GM12878 (cell line): ENCODE measurements around the gene CHRNE. TPM values are rescaled to one million over a fixed set of nuclear protein-coding genes. Genes with fewer than 3 reads are reported as not detected.

Source experiments
- ATAC-seq: fragments of 200-7000 bp; cut with Tn5 transposase; 3 replicates; pipeline ENCODE4 v1.9.1; 2020; ENCODE audit warnings: mild to moderate bottlenecking, moderate library complexity
- BruUV-seq: library from RNA; stranded (reverse); fragments of 400-500 nt; replicated peaks from 2 replicates; lab custom pipeline; 2021; lab: Mats Ljungman, UMichigan
- CTCF ChIA-PET: fragments of 300-600 bp; sonication (Branson Sonifier 250); formaldehyde crosslinking; extraction: SDS; loops from one replicate; lab custom pipeline; 2021; ENCODE audit warnings: inconsistent platforms; lab: Yijun Ruan, JAX
- POLR2A ChIA-PET: fragments of 350-600 bp; formaldehyde crosslinking; extraction: SDS; loops from one replicate; lab custom pipeline; 2021; ENCODE audit warnings: inconsistent platforms; lab: Charles Lee
- RAD21 ChIA-PET: fragments of 300-600 bp; sonication (Branson Sonifier 250); formaldehyde crosslinking; loops from one replicate; lab custom pipeline; 2023; ENCODE audit warnings: antibody characterized with exemption; ENCODE audit not compliant: unreplicated experiment; lab: Charles Lee
- SMC1A ChIA-PET: fragments of 300-600 bp; sonication (Branson Sonifier 250); formaldehyde crosslinking; loops from one replicate; lab custom pipeline; 2023; ENCODE audit not compliant: unreplicated experiment, uncharacterized antibody; lab: Charles Lee
- DNase-seq: peaks from one replicate; pipeline ENCODE4 v3.0.0-alpha.2; 2011; ENCODE audit warnings: low read depth, low spot score
- FAIRE-seq: peaks from 3 replicates; lab custom pipeline; 2011; peaks lifted over from hg19 to GRCh38; lab: Jason Lieb, UNC
- H2AFZ ChIP-seq: 2 replicates; pipeline ENCODE4 v1.6.0; 2011; ENCODE audit warnings: low read depth, low read length, control low read depth; ENCODE audit not compliant: control insufficient read depth
- H3K27ac ChIP-seq: 2 replicates; pipeline ENCODE4 v1.5.1; 2011; ENCODE audit warnings: control low read depth; ENCODE audit not compliant: control insufficient read depth, insufficient read depth
- H3K27me3 ChIP-seq, 2 experiments: replicated peaks in 1 of 2; 2 replicates each; pipeline versions ENCODE4 v1.6.0 to v1.6.1; 2011; ENCODE audit warnings: low read length in 1 of 2; ENCODE audit not compliant: control insufficient read depth in 2 of 2, insufficient read depth in 2 of 2
- H3K36me3 ChIP-seq, 2 experiments: 2 replicates each; pipeline ENCODE4 v1.5.1; 2011; ENCODE audit warnings: low read length in 1 of 2; ENCODE audit not compliant: control insufficient read depth in 2 of 2, insufficient read depth in 2 of 2
- H3K4me1 ChIP-seq: 2 replicates; pipeline ENCODE4 v1.6.1; 2011; ENCODE audit warnings: mild to moderate bottlenecking, low read length, moderate library complexity, mixed read lengths; ENCODE audit not compliant: control insufficient read depth, insufficient read depth
- H3K4me2 ChIP-seq: 2 replicates; pipeline ENCODE4 v1.6.0; 2011; ENCODE audit warnings: control low read depth; ENCODE audit not compliant: control insufficient read depth, insufficient read depth
- H3K4me3 ChIP-seq: fragments of 200-600 bp; sonication (generic); 2 replicates; pipeline ENCODE4 v1.5.1; 2016
- H3K79me2 ChIP-seq: 2 replicates; pipeline ENCODE4 v1.6.0; 2011; ENCODE audit warnings: low read length; ENCODE audit not compliant: control insufficient read depth, insufficient read depth
- H3K9ac ChIP-seq: 2 replicates; pipeline ENCODE4 v1.8.0; 2011; ENCODE audit warnings: low read length, control low read depth, mixed read lengths; ENCODE audit not compliant: control insufficient read depth, insufficient read depth
- H3K9me3 ChIP-seq: replicated peaks from 3 replicates; pipeline ENCODE4 v1.5.1; 2011; ENCODE audit warnings: mild to moderate bottlenecking, low read length; ENCODE audit not compliant: control insufficient read depth, insufficient read depth
- H4K20me1 ChIP-seq: 2 replicates; pipeline ENCODE4 v1.6.0; 2011; ENCODE audit not compliant: control insufficient read depth, insufficient read depth
- CREM ChIP-seq: IDR thresholded peaks from 2 replicates; pipeline ENCODE4 v1.6.1; 2014; ENCODE audit warnings: antibody characterized with exemption, low read depth
- EP300 ChIP-seq, 2 experiments: fragments of 150-350 bp in 1 of 2; IDR thresholded peaks; 2 replicates each; pipeline ENCODE4 v1.6.1; 2011 to 2012; ENCODE audit warnings: low read depth in 2 of 2, low read length in 2 of 2, borderline replicate concordance in 1 of 2, improper control_type of control experiment in 1 of 2, inconsistent platforms in 1 of 2; ENCODE audit not compliant: control insufficient read depth in 1 of 2
- ETV6 ChIP-seq, 2 experiments: fragments of 450-650 bp in 1 of 2; IDR thresholded peaks in 1 of 2; conservative IDR thresholded peaks in 1 of 2; 2 replicates each; pipeline ENCODE4 v1.6.1; 2014; ENCODE audit warnings: antibody characterized with exemption in 1 of 2, borderline replicate concordance in 1 of 2, low read depth in 1 of 2, mild to moderate bottlenecking in 1 of 2, moderate library complexity in 1 of 2
- HCFC1 ChIP-seq: fragments of 150-350 bp; IDR thresholded peaks from 2 replicates; pipeline ENCODE4 v1.6.1; 2014; ENCODE audit warnings: low read length
- IRF4 ChIP-seq: IDR thresholded peaks from 2 replicates; pipeline ENCODE4 v1.6.1; 2011; ENCODE audit warnings: low read depth, low read length
- NR2F1 ChIP-seq: fragments of 450-650 bp; conservative IDR thresholded peaks from 2 replicates; pipeline ENCODE4 v1.6.1; 2017; ENCODE audit warnings: mild to moderate bottlenecking
- RBBP5 ChIP-seq: fragments of 200-600 bp; sonication (generic); conservative IDR thresholded peaks from 2 replicates; pipeline ENCODE4 v1.6.1; 2016
- SIX5 ChIP-seq: IDR thresholded peaks from 2 replicates; pipeline ENCODE4 v1.6.1; 2011; ENCODE audit warnings: mild to moderate bottlenecking, low read depth, low read length, moderate library complexity; ENCODE audit not compliant: severe bottlenecking
- SPI1 ChIP-seq: IDR thresholded peaks from 2 replicates; pipeline ENCODE4 v1.6.1; 2011; ENCODE audit warnings: low read depth, mild to moderate bottlenecking, low read length, moderate library complexity, borderline replicate concordance; ENCODE audit not compliant: insufficient read depth
- TCF3 ChIP-seq: IDR thresholded peaks from 2 replicates; pipeline ENCODE4 v1.6.1; 2012; ENCODE audit warnings: low read depth, mild to moderate bottlenecking, low read length, borderline replicate concordance; ENCODE audit not compliant: insufficient read depth
- ZNF217 ChIP-seq: fragments of 450-650 bp; IDR thresholded peaks from 2 replicates; pipeline ENCODE4 v1.6.1; 2017; ENCODE audit warnings: antibody characterized with exemption, mild to moderate bottlenecking
- WGBS: methylation state at CpG from one replicate; pipeline ENCODE4 v1.1.6; 2016; ENCODE audit warnings: low lambda C conversion rate; ENCODE audit not compliant: insufficient replicate concordance, insufficient coverage; ENCODE audit errors: missing lambda C conversion rate; 5-methylcytosine and 5-hydroxymethylcytosine counted together
- in situ Hi-C: fragments of 300-500 bp; cut with MboI; formaldehyde crosslinking; loops from 9 replicates; pipeline ENCODE4 v1.14.3; 2018; ENCODE audit warnings: mixed read lengths
- intact Hi-C: fragments of 100-400 bp; cut with micrococcal nuclease; formaldehyde crosslinking; loops from one replicate; pipeline ENCODE4 v1.14.2; 2022; ENCODE audit not compliant: unreplicated experiment
- polyA plus RNA-seq, 11 experiments: library from polyadenylated mRNA; depleted of rRNA in 4 of 11; unstranded in 6 of 11; stranded (reverse) in 5 of 11; fragments of >200 nt; fragmentation: Nextera tagmentation in 4 of 11; fragmentation: Illumina TruSeq in 1 of 11; extraction: Ambion mirVana in 4 of 11; extraction: Trizol in 1 of 11; gene quantifications; 1 replicate in 1 of 11; 2 replicates in 10 of 11; pipeline versions ENCODE4 v1.2.1 to v1.2.3, GENCODE V29; 2011 to 2016; ENCODE audit warnings: inconsistent platforms in 2 of 11, missing spikeins in 2 of 11, low read depth in 1 of 11
- total RNA-seq, 4 experiments: library from RNA; depleted of rRNA in 3 of 4; stranded (reverse); fragments of >200 nt in 3 of 4; fragmentation: Illumina TruSeq in 1 of 4; extraction: Trizol in 1 of 4; gene quantifications; 2 replicates each; pipeline versions ENCODE4 v1.2.1 to v1.2.3, GENCODE V29; 2013 to 2021
- TF ChIP-seq, protein P1 (sequence below): fragments of 450-650 bp; conservative IDR thresholded peaks from 2 replicates; pipeline ENCODE4 v1.6.1; 2017; ENCODE audit warnings: mild to moderate bottlenecking, moderate library complexity
- TF ChIP-seq, protein P2 (sequence below): fragments of 450-650 bp; IDR thresholded peaks from 2 replicates; pipeline ENCODE4 v1.6.1; 2017; ENCODE audit warnings: mild to moderate bottlenecking, moderate library complexity

CHRNE gene
- total and polyA plus RNA-seq, 10 of the 15 experiments (the other 5 are each of a cell fraction or from before 2014, with no cell fraction given), result 0.05 to 0.11 (median 0.08) TPM; not detected in 6

DNA sequence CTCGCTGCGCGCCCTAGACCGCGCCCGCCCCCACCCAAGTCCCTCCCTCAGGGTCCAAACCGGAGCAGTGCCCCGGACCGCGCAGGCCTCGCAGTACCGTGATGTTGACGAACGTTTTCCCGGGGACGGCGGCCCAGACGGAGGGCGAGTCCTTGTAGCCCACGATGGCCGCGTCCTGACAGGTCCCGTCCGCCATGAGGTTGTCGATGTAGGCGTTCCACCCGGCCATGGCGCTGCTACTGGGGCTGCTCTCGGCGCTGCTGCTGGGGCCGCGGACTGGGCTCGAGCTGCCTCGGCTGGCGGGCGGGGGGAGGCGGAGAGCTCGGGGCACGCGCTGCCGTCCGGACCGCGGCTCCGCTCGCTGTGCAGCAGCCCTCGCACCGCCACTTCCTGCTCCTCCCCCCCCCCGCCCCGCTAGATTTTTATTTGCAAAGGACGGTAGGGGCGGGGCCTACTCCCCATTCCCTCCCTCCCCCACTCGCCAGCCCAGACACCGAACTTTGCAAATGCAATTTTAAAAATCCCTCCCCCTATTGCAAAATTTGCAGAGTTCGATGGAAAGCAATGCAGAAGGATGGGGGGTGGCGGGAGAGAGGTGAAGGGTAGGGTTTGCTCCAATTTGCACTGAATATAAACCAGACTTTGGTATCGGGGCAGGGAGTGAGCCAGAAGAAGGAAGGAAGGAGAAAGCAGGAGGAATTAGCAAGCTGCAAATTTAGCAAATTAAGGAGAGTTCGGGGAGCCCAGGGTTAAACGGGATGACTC is 45.5 kb upstream of the CHRNE start, which contains the start of gene PFN1 (continued):
- TF ChIP-seq SIX5 (no peak), IRF4 (0 out of 2 replicates have a peak, but pooled peaks have one; percentile 9), SPI1 (no peak), EP300 (IDR thresholded peaks at IDR 0.05; ENCODE audit: borderline replicate concordance in 1 of 2, control insufficient read depth in 1 of 2, low read depth in 2 of 2, low read length in 2 of 2) (peak in 1 of 2 experiments; percentile 19; a peak in 1 of 4 replicates), RBBP5 (0 out of 2 replicates have a peak, but pooled peaks have one; percentile 6)

DNA sequence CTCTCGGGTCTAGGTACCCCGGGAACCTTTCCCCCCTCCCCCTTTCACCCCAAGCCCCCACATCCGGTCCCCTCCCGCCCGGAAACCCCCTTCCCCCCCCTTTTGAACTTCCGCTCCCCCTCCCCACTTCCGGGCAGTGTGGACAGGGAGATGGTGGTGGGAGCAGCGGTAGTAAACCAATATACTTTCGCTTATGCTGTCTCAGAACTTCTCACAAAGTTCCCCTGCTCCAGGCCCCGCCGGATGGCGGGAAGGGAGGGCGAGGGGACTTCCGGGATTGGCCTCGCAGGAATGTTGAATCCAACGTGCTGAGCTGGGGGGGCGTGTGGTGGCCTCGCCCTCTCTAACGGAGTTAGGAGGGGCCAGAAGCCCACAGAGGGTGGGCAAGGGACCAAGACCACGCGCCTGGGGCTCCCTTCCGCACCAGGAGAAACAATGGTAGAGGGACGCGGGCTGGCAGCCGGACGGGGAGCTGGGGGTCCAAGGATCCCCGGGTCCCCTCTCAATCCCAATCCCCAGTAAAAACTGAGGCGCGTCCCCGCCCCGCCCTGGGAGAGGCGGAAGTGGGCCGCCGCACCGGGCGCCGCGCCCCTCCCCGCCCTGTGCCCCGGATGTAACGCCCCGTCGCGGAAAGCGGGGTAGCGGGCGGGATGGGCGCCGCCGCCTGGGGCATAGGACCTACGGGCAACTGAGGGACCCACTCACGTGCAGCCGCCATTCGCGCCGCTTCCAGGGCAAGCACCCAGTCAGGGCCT is 44.7 kb upstream of the CHRNE start:
- ATAC-seq, result peak; percentile 33
- peaks cover 71% of the 10 kb centered on the region for H3K79me2 ChIP-seq
- H4K20me1 ChIP-seq, result peaks cover 5% of the 10 kb centered on the region
- TF ChIP-seq NR2F1 (peak; percentile 45; the same call in 1 of the 2 replicates), HCFC1 (peak; percentile 9; the same call in 1 of the 2 replicates), ETV6 (conservative IDR thresholded peaks at IDR 0.05 in 1 of 2, IDR thresholded peaks at IDR 0.05 in 1 of 2; ENCODE audit: borderline replicate concordance in 1 of 2, low read depth in 1 of 2) (peak in 1 of 2 experiments; percentile 87; a peak in 2 of 4 replicates), ZNF217 (no peak), CREM (no peak), TCF3 (0 out of 2 replicates have a peak, but pooled peaks have one; percentile 23)
- TF ChIP-seq, protein P1, sequence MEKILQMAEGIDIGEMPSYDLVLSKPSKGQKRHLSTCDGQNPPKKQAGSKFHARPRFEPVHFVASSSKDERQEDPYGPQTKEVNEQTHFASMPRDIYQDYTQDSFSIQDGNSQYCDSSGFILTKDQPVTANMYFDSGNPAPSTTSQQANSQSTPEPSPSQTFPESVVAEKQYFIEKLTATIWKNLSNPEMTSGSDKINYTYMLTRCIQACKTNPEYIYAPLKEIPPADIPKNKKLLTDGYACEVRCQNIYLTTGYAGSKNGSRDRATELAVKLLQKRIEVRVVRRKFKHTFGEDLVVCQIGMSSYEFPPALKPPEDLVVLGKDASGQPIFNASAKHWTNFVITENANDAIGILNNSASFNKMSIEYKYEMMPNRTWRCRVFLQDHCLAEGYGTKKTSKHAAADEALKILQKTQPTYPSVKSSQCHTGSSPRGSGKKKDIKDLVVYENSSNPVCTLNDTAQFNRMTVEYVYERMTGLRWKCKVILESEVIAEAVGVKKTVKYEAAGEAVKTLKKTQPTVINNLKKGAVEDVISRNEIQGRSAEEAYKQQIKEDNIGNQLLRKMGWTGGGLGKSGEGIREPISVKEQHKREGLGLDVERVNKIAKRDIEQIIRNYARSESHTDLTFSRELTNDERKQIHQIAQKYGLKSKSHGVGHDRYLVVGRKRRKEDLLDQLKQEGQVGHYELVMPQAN, result peak; percentile 24
- TF ChIP-seq, protein P2, sequence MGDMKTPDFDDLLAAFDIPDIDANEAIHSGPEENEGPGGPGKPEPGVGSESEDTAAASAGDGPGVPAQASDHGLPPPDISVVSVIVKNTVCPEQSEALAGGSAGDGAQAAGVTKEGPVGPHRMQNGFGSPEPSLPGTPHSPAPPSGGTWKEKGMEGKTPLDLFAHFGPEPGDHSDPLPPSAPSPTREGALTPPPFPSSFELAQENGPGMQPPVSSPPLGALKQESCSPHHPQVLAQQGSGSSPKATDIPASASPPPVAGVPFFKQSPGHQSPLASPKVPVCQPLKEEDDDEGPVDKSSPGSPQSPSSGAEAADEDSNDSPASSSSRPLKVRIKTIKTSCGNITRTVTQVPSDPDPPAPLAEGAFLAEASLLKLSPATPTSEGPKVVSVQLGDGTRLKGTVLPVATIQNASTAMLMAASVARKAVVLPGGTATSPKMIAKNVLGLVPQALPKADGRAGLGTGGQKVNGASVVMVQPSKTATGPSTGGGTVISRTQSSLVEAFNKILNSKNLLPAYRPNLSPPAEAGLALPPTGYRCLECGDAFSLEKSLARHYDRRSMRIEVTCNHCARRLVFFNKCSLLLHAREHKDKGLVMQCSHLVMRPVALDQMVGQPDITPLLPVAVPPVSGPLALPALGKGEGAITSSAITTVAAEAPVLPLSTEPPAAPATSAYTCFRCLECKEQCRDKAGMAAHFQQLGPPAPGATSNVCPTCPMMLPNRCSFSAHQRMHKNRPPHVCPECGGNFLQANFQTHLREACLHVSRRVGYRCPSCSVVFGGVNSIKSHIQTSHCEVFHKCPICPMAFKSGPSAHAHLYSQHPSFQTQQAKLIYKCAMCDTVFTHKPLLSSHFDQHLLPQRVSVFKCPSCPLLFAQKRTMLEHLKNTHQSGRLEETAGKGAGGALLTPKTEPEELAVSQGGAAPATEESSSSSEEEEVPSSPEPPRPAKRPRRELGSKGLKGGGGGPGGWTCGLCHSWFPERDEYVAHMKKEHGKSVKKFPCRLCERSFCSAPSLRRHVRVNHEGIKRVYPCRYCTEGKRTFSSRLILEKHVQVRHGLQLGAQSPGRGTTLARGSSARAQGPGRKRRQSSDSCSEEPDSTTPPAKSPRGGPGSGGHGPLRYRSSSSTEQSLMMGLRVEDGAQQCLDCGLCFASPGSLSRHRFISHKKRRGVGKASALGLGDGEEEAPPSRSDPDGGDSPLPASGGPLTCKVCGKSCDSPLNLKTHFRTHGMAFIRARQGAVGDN, result no peak; the same call in 1 of the 2 replicates

More for the DNA sequence above, 44.7 kb upstream of the CHRNE start:
- CTCF ChIA-PET, result interaction anchor here (1.0 to 3.3 kb wide), 4 partner anchors 19 to 70 kb away, joined by 3 to 13 read pairs (median 8); partner anchors contain the start of gene SPAG7
- POLR2A ChIA-PET, result interaction anchor here (0.8 to 17.5 kb wide), 5 partner anchors 8 to 115 kb away, joined by 3 to 272 read pairs (median 6); partner anchors contain the start of genes RNF167, SLC25A11 and SPAG7
- Histone ChIP-seq H2AFZ (no peak overlapping the region), H3K27me3 (no peaks in the 10 kb centered on the region), H3K27ac (peak overlapping the region; percentile 100), H3K4me3 (peak overlapping the region; percentile 96), H3K4me2 (peak overlapping the region; percentile 50), H3K4me1 (peaks cover 45% of the 10 kb centered on the region), H3K9me3 (no peaks in the 10 kb centered on the region), H3K36me3 (peaks cover 17 to 18% of the 10 kb centered on the region in 2 experiments), H3K9ac (peak overlapping the region; percentile 100)
- in situ Hi-C loops, result no loop called here
- no TSS peak for BruUV-seq
- FAIRE-seq, result no peak
- under 1% methylated on average over 28 of the region's 56 CpGs for WGBS
- SMC1A ChIA-PET, result interaction anchor here (7.1 kb wide), 1 partner anchor 19 kb away, joined by 50 read pairs; the partner anchor contains the start of gene SPAG7
- intact Hi-C loops, result loop anchor here (2.0 kb wide), 1 partner anchor 49 kb away; the partner anchor contains the start of genes INCA1 and KIF1C
- DNase-seq, result no peak
- RAD21 ChIA-PET, result interaction anchor here (0.7 to 9.8 kb wide), 6 partner anchors 8 to 245 kb away, joined by 3 to 73 read pairs (median 4); partner anchors contain the start of genes CAMTA2, CHRNE, RNF167 and SLC25A11
